HCT116 (cell line): ENCODE measurements around the gene HS6ST1. TPM values are rescaled to one million over a fixed set of nuclear protein-coding genes. Genes with fewer than 3 reads are reported as not detected.

Source experiments
- ATAC-seq: fragments of 200-7000 bp; cut with Tn5 transposase; 2 replicates; pipeline ENCODE4 v1.9.1; 2020; ENCODE audit warnings: mild to moderate bottlenecking, moderate library complexity
- BruUV-seq: library from RNA; stranded (reverse); fragments of 400-500 nt; replicated peaks from 2 replicates; lab custom pipeline; 2021; lab: Mats Ljungman, UMichigan
- CTCF ChIA-PET: fragments of 300-600 bp; sonication (Branson Sonifier 250); formaldehyde crosslinking; loops from one replicate; lab custom pipeline; 2021; ENCODE audit warnings: antibody characterized with exemption; lab: Charles Lee
- POLR2A ChIA-PET: fragments of 300-600, 350-600 bp; sonication (Branson Sonifier 250); formaldehyde crosslinking; loops from one replicate; lab custom pipeline; 2021; ENCODE audit warnings: antibody characterized with exemption; lab: Charles Lee
- RAD21 ChIA-PET, 2 experiments: fragments of 300-600 bp; sonication (Branson Sonifier 250); formaldehyde crosslinking; loops; one replicate each; lab custom pipeline; 2023; ENCODE audit warnings: low total read pairs in 2 of 2; ENCODE audit not compliant: uncharacterized antibody in 2 of 2, unreplicated experiment in 2 of 2, low non-redundant PET in 1 of 2; lab: Charles Lee
- DNase-seq: peaks from one replicate; pipeline ENCODE4 v3.0.0-alpha.2; 2010; ENCODE audit warnings: low read depth, low spot score
- H2AFZ ChIP-seq: fragments of 200-600 bp; shearing (Covaris generic), sonication (generic); 2 replicates; pipeline ENCODE4 v1.6.1; 2017; ENCODE audit warnings: low read depth, mixed run types, mixed read lengths, antibody characterized with exemption, low read length; ENCODE audit not compliant: poor library complexity, severe bottlenecking
- H3K27ac ChIP-seq: 2 replicates; pipeline ENCODE4 v1.5.1; 2012; ENCODE audit warnings: low read depth, low read length
- H3K27me3 ChIP-seq: fragments of 200-600 bp; sonication (generic); 2 replicates; pipeline ENCODE4 v1.6.1; 2016; ENCODE audit warnings: mixed run types, low read length, mixed read lengths; ENCODE audit not compliant: insufficient read depth
- H3K36me3 ChIP-seq, 2 experiments: fragments of 200-500 bp in 1 of 2; fragments of 200-600 bp in 1 of 2; sonication (Bioruptor generic) in 1 of 2; sonication (generic) in 1 of 2; 2 replicates each; pipeline versions ENCODE4 v1.5.1 to v1.6.1; 2014 to 2016; ENCODE audit warnings: low read length in 2 of 2, inconsistent platforms in 1 of 2, mixed read lengths in 1 of 2, mixed run types in 1 of 2; ENCODE audit not compliant: insufficient read depth in 2 of 2, control insufficient read depth in 1 of 2
- H3K4me1 ChIP-seq, 2 experiments: fragments of 200-600 bp in 1 of 2; sonication (generic) in 1 of 2; 2 replicates each; pipeline versions ENCODE4 v1.5.1 to v1.6.1; 2012 to 2017; ENCODE audit warnings: low read length in 2 of 2, inconsistent platforms in 1 of 2, mild to moderate bottlenecking in 1 of 2, mixed read lengths in 1 of 2, mixed run types in 1 of 2, moderate library complexity in 1 of 2; ENCODE audit not compliant: insufficient read depth in 2 of 2, control insufficient read depth in 1 of 2
- H3K4me2 ChIP-seq: fragments of 200-600 bp; sonication (generic); 2 replicates; pipeline ENCODE4 v1.6.1; 2017; ENCODE audit warnings: mixed run types, low read length, mixed read lengths
- H3K4me3 ChIP-seq, 2 experiments: fragments of 200-600 bp in 1 of 2; sonication (generic) in 1 of 2; replicated peaks in 1 of 2; 2 replicates each; pipeline ENCODE4 v1.5.1; 2011 to 2016; ENCODE audit warnings: low read length in 2 of 2, control low read depth in 1 of 2, low read depth in 1 of 2, mild to moderate bottlenecking in 1 of 2, mixed read lengths in 1 of 2, mixed run types in 1 of 2
- H3K79me2 ChIP-seq: fragments of 200-600 bp; sonication (generic); 2 replicates; pipeline ENCODE4 v1.6.1; 2017; ENCODE audit warnings: mild to moderate bottlenecking, mixed run types, low read length, moderate library complexity, mixed read lengths; ENCODE audit not compliant: insufficient read depth
- H3K9ac ChIP-seq: fragments of 200-600 bp; sonication (generic); 2 replicates; pipeline ENCODE4 v1.6.1; 2016; ENCODE audit warnings: low read length, mixed read lengths
- H3K9me2 ChIP-seq: fragments of 200-600 bp; sonication (generic), shearing (Covaris generic); 2 replicates; pipeline ENCODE4 v1.6.1; 2017; ENCODE audit warnings: mixed run types, mild to moderate bottlenecking, moderate library complexity; ENCODE audit not compliant: insufficient read depth
- H3K9me3 ChIP-seq, 2 experiments: fragments of 200-500 bp in 1 of 2; fragments of 200-600 bp in 1 of 2; sonication (Bioruptor generic) in 1 of 2; sonication (generic) in 1 of 2; 2 replicates each; pipeline ENCODE4 v1.6.1; 2014 to 2017; ENCODE audit warnings: low read length in 2 of 2, mixed read lengths in 2 of 2, inconsistent platforms in 1 of 2, low read depth in 1 of 2, mild to moderate bottlenecking in 1 of 2, mixed run types in 1 of 2, moderate library complexity in 1 of 2; ENCODE audit not compliant: control insufficient read depth in 1 of 2, insufficient read depth in 1 of 2
- H4K20me1 ChIP-seq: fragments of 200-600 bp; sonication (generic), shearing (Covaris generic); 2 replicates; pipeline ENCODE4 v1.6.1; 2017; ENCODE audit warnings: mixed run types, mild to moderate bottlenecking, moderate library complexity; ENCODE audit not compliant: insufficient read depth
- CBX3 ChIP-seq: IDR thresholded peaks from 2 replicates; pipeline ENCODE4 v1.6.1; 2012; ENCODE audit warnings: low read depth
- CEBPB ChIP-seq: IDR thresholded peaks from 2 replicates; pipeline ENCODE4 v1.6.1; 2012; ENCODE audit warnings: low read depth
- CTCF ChIP-seq, 3 experiments: fragments of 200-600 bp in 1 of 3; sonication (generic) in 1 of 3; IDR thresholded peaks in 2 of 3; conservative IDR thresholded peaks in 1 of 3; 2 replicates each; pipeline ENCODE4 v1.5.1; 2012 to 2017; ENCODE audit warnings: low read depth in 2 of 3, low read length in 2 of 3, antibody characterized with exemption in 1 of 3, borderline replicate concordance in 1 of 3, control low read depth in 1 of 3, mild to moderate bottlenecking in 1 of 3, mixed read lengths in 1 of 3, mixed run types in 1 of 3, moderate library complexity in 1 of 3; ENCODE audit not compliant: insufficient read depth in 1 of 3
- EGR1 ChIP-seq: IDR thresholded peaks from 2 replicates; pipeline ENCODE4 v1.6.1; 2012; ENCODE audit warnings: low read depth
- ELF1 ChIP-seq: IDR thresholded peaks from 2 replicates; pipeline ENCODE4 v1.6.1; 2012; ENCODE audit warnings: low read depth, borderline replicate concordance
- EZH2 ChIP-seq: fragments of 200-600 bp; sonication (generic); IDR thresholded peaks from 2 replicates; pipeline ENCODE4 v1.6.1; 2017; ENCODE audit warnings: antibody characterized with exemption, mixed run types
- POLR2A ChIP-seq: IDR thresholded peaks from 2 replicates; pipeline ENCODE4 v1.7.0; 2011; ENCODE audit warnings: borderline replicate concordance; ENCODE audit not compliant: insufficient read depth, insufficient read length; ENCODE audit errors: extremely low read depth
- POLR2AphosphoS5 ChIP-seq: IDR thresholded peaks from 2 replicates; pipeline ENCODE4 v1.6.1; 2011; ENCODE audit warnings: mild to moderate bottlenecking, low read depth, low read length, moderate library complexity
- REST ChIP-seq: IDR thresholded peaks from 2 replicates; pipeline ENCODE4 v1.6.1; 2012; ENCODE audit warnings: low read depth
- SP1 ChIP-seq: IDR thresholded peaks from 2 replicates; pipeline ENCODE4 v1.6.1; 2012; ENCODE audit warnings: low read depth
- YY1 ChIP-seq: IDR thresholded peaks from 2 replicates; pipeline ENCODE4 v1.6.1; 2011; ENCODE audit warnings: low read length, low read depth, moderate library complexity, mild to moderate bottlenecking; ENCODE audit not compliant: insufficient replicate concordance; ENCODE audit errors: extremely low read depth
- ZBTB33 ChIP-seq: IDR thresholded peaks from 2 replicates; pipeline ENCODE4 v1.6.1; 2011; ENCODE audit warnings: mild to moderate bottlenecking, low read length, moderate library complexity; ENCODE audit not compliant: insufficient replicate concordance; ENCODE audit errors: extremely low read depth
- ZFX ChIP-seq: fragments of 450-650 bp; IDR thresholded peaks from 2 replicates; pipeline ENCODE4 v1.6.1; 2017
- ZNF274 ChIP-seq: fragments of 200-500 bp; sonication (Bioruptor generic); IDR thresholded peaks from 2 replicates; pipeline ENCODE4 v1.6.1; 2014; ENCODE audit warnings: mild to moderate bottlenecking, low read depth, low read length, inconsistent platforms
- intact Hi-C: fragments of 100-400 bp; cut with micrococcal nuclease; formaldehyde crosslinking; loops from 2 replicates; pipeline ENCODE4 v1.10.0; 2022
- total RNA-seq: library from RNA; stranded (reverse); gene quantifications from one replicate; pipeline ENCODE4 v1.2.1, GENCODE V29; 2021; ENCODE audit not compliant: unreplicated experiment

Gene HS6ST1
- total RNA-seq, 1 experiment from 2014 or later: 35.0 TPM

- Histone ChIP-seq H4K20me1 (peaks cover 2% of the 10 kb centered on the region; the same call in 1 of the 2 replicates), H3K9me3 (no peaks in the 10 kb centered on the region), H3K9me2 (no peaks in the 10 kb centered on the region), H3K4me1 (peaks cover 14 to 38% of the 10 kb centered on the region in 2 experiments), H3K27me3 (no peaks in the 10 kb centered on the region), H3K27ac (no peak overlapping the region), H2AFZ (no peak overlapping the region), H3K79me2 (peaks cover 92% of the 10 kb centered on the region), H3K4me3 (no peak overlapping the region), H3K4me2 (no peak overlapping the region)
- ChIA-PET CTCF (no interaction called here), POLR2A (no interaction called here)
- BruUV-seq: no TSS peak
- intact Hi-C loops: no loop called here
- no peak for ATAC-seq
- no peak for DNase-seq
- TF ChIP-seq CTCF (IDR thresholded peaks at IDR 0.05 in 2 of 3, conservative IDR thresholded peaks at IDR 0.05 in 1 of 3; ENCODE audit: borderline replicate concordance in 1 of 3, insufficient read depth in 1 of 3, low read depth in 2 of 3, low read length in 2 of 3): no peak
- no peak for TF ChIP-seq ZNF274
- no peak for TF ChIP-seq ZBTB33
- TF ChIP-seq ZFX: no peak
- no peak for TF ChIP-seq SP1
- TF ChIP-seq POLR2AphosphoS5: no peak
- TF ChIP-seq CEBPB: no peak
- no peak for TF ChIP-seq EGR1
- no peak for TF ChIP-seq ELF1
- no peak for TF ChIP-seq EZH2
- TF ChIP-seq YY1: no peak
- no peak for TF ChIP-seq REST
- no peak for TF ChIP-seq CBX3
- no peak for TF ChIP-seq POLR2A
- TF ChIP-seq, all 23 proteins: peak for 0
- RAD21 ChIA-PET: no interaction called here
- H3K9ac ChIP-seq: no peak overlapping the region
- H3K36me3 ChIP-seq: no peaks in the 10 kb centered on the region
Measured at GRCh38 chr2:128300151-128301020, 18.3 kb downstream of the HS6ST1 start.
